ENCODE data around the gene LIN28A.

DNA sequence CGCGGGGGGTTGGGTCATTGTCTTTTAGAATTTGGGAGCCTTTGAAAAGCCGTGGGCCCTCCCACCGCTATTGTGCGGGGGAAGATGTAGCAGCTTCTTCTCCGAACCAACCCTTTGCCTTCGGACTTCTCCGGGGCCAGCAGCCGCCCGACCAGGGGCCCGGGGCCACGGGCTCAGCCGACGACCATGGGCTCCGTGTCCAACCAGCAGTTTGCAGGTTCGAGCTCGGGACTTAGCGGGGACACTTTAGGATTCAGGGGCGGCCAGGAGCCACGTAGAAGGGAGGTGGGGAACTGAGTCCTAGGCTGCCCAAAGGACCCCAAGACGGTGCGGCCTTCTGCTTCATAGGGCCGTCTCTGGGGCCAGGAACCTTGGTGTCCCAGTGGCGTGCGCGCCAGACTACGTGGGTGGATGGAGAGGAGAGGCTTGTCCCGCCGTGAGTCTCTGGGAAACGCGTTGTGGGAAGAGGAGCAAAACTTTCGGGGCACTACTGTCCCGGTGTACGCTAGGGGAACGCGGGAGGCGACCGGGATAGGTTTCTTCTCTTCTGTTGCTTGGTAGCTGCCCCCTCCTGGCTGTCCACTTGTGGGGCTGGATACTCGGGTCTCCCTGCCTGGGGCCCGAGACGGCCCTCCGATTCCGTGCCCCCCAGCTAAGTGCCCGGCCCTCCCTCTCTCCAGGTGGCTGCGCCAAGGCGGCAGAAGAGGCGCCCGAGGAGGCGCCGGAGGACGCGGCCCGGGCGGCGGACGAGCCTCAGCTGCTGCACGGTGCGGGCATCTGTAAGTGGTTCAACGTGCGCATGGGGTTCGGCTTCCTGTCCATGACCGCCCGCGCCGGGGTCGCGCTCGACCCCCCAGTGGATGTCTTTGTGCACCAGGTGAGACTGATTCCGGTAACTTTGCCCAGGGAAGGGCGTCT, at the start of gene LIN28A:
- TF ChIP-seq, protein P1, sequence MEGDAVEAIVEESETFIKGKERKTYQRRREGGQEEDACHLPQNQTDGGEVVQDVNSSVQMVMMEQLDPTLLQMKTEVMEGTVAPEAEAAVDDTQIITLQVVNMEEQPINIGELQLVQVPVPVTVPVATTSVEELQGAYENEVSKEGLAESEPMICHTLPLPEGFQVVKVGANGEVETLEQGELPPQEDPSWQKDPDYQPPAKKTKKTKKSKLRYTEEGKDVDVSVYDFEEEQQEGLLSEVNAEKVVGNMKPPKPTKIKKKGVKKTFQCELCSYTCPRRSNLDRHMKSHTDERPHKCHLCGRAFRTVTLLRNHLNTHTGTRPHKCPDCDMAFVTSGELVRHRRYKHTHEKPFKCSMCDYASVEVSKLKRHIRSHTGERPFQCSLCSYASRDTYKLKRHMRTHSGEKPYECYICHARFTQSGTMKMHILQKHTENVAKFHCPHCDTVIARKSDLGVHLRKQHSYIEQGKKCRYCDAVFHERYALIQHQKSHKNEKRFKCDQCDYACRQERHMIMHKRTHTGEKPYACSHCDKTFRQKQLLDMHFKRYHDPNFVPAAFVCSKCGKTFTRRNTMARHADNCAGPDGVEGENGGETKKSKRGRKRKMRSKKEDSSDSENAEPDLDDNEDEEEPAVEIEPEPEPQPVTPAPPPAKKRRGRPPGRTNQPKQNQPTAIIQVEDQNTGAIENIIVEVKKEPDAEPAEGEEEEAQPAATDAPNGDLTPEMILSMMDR (IDR thresholded peaks at IDR 0.05), result no peak
- no peak for TF ChIP-seq POLR2A (IDR thresholded peaks at IDR 0.05)
- no peak for TF ChIP-seq EP300 (IDR thresholded peaks at IDR 0.05)

Measured in tibial nerve (tissue), 4 donors.